GM12892 (cell line): ENCODE measurements around the gene KPNA1.

Experiments
- POLR2A ChIP-seq: IDR thresholded peaks from 2 replicates; pipeline ENCODE4 v1.6.1; 2011; ENCODE audit warnings: low read depth, low read length, control low read depth
- POLR2AphosphoS5 ChIP-seq: IDR thresholded peaks from 2 replicates; pipeline ENCODE4 v1.6.1; 2011; ENCODE audit warnings: low read depth, low read length, control low read depth
- TAF1 ChIP-seq: IDR thresholded peaks from 2 replicates; pipeline ENCODE4 v1.6.1; 2011; ENCODE audit warnings: low read depth, mild to moderate bottlenecking, control low read depth, low read length, borderline replicate concordance

GRCh38 chr3:122391681-122392446, 122.9 kb downstream of the KPNA1 start:
- no peak for TF ChIP-seq POLR2AphosphoS5
- TF ChIP-seq POLR2A, result no peak
- TF ChIP-seq TAF1, result no peak
